ENCODE results near the gene TENM3.

Gene TENM3

GRCh38 chr4:182604161-182604622 is 361.0 kb downstream of the TENM3 start:
- Histone ChIP-seq H3K36me3 (ENCODE audit: control insufficient read depth in 1 of 2, insufficient read depth in 2 of 2, low read length in 2 of 2) (no peaks in the 10 kb centered on the region), H3K4me1 (ENCODE audit: control insufficient read depth in 1 of 2, insufficient read depth in 2 of 2, low read length in 2 of 2) (no peaks in the 10 kb centered on the region), H3K4me3 (ENCODE audit: low read depth in 1 of 2, low read length in 2 of 2) (no peak overlapping the region), H3K27me3 (ENCODE audit: low read depth, low read length) (no peaks in the 10 kb centered on the region), H3K9me3 (ENCODE audit: control insufficient read depth in 1 of 2, low read length in 2 of 2) (no peaks in the 10 kb centered on the region), H3K27ac (ENCODE audit: low read length) (no peak overlapping the region)

- no peak overlapping the region for H3K4me3 ChIP-seq (ENCODE audit: low read depth in 1 of 2, low read length in 2 of 2)
- H3K4me1 ChIP-seq (ENCODE audit: control insufficient read depth in 1 of 2, insufficient read depth in 2 of 2, low read length in 2 of 2) = no peaks in the 10 kb centered on the region
- H3K27ac ChIP-seq (ENCODE audit: low read length) = no peak overlapping the region
- H3K36me3 ChIP-seq (ENCODE audit: control insufficient read depth in 1 of 2, insufficient read depth in 2 of 2, low read length in 2 of 2) = no peaks in the 10 kb centered on the region
- H3K9me3 ChIP-seq (ENCODE audit: control insufficient read depth in 1 of 2, low read length in 2 of 2) = no peaks in the 10 kb centered on the region
- no peaks in the 10 kb centered on the region for H3K27me3 ChIP-seq (ENCODE audit: low read depth, low read length)
Observed at GRCh38 chr4:182604953-182605352, 361.8 kb downstream of the TENM3 start.

GRCh38 chr4:182608525-182608924 is 365.3 kb downstream of the TENM3 start:
- Histone ChIP-seq H3K4me1 (ENCODE audit: control insufficient read depth in 1 of 2, insufficient read depth in 2 of 2, low read length in 2 of 2) (no peaks in the 10 kb centered on the region), H3K4me3 (ENCODE audit: low read depth in 1 of 2, low read length in 2 of 2) (no peak overlapping the region), H3K36me3 (ENCODE audit: control insufficient read depth in 1 of 2, insufficient read depth in 2 of 2, low read length in 2 of 2) (no peaks in the 10 kb centered on the region), H3K27ac (ENCODE audit: low read length) (no peak overlapping the region), H3K9me3 (ENCODE audit: control insufficient read depth in 1 of 2, low read length in 2 of 2) (no peaks in the 10 kb centered on the region), H3K27me3 (ENCODE audit: low read depth, low read length) (no peaks in the 10 kb centered on the region)

DNA sequence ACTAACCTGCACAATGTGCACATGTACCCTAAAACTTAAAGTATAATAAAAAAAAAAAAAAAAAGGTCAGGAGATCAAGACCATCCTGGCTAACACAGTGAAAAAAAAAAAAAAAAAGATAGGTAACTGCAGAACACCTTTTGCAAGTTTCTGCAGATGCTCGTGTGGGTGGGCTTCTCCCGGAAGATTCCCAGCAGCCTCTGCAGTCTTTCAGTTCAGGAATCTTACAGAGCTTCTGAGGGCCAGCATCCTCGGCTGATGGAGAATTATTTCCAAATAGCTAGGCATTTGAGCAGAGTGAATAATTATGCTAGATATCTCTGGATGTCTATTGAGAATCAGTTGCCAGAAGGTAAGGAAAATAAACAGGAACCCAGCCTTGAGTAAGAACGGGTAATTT is 373.3 kb downstream of the TENM3 start:
- Histone ChIP-seq H3K4me3 (ENCODE audit: low read depth in 1 of 2, low read length in 2 of 2) (no peak overlapping the region), H3K4me1 (ENCODE audit: control insufficient read depth in 1 of 2, insufficient read depth in 2 of 2, low read length in 2 of 2) (no peaks in the 10 kb centered on the region), H3K9me3 (ENCODE audit: control insufficient read depth in 1 of 2, low read length in 2 of 2) (no peaks in the 10 kb centered on the region), H3K36me3 (ENCODE audit: control insufficient read depth in 1 of 2, insufficient read depth in 2 of 2, low read length in 2 of 2) (no peaks in the 10 kb centered on the region), H3K27ac (ENCODE audit: low read length) (no peak overlapping the region), H3K27me3 (ENCODE audit: low read depth, low read length) (no peaks in the 10 kb centered on the region)

GRCh38 chr4:182619660-182620059 is 376.5 kb downstream of the TENM3 start:
- no peak overlapping the region for H3K4me3 ChIP-seq (ENCODE audit: low read depth in 1 of 2, low read length in 2 of 2)
- H3K36me3 ChIP-seq (ENCODE audit: control insufficient read depth in 1 of 2, insufficient read depth in 2 of 2, low read length in 2 of 2) = no peaks in the 10 kb centered on the region
- H3K9me3 ChIP-seq (ENCODE audit: control insufficient read depth in 1 of 2, low read length in 2 of 2) = no peaks in the 10 kb centered on the region
- no peak overlapping the region for H3K27ac ChIP-seq (ENCODE audit: low read length)
- no peaks in the 10 kb centered on the region for H3K27me3 ChIP-seq (ENCODE audit: low read depth, low read length)
- H3K4me1 ChIP-seq (ENCODE audit: control insufficient read depth in 1 of 2, insufficient read depth in 2 of 2, low read length in 2 of 2) = no peaks in the 10 kb centered on the region

- Histone ChIP-seq H3K4me3 (ENCODE audit: low read depth in 1 of 2, low read length in 2 of 2) (no peak overlapping the region), H3K4me1 (ENCODE audit: control insufficient read depth in 1 of 2, insufficient read depth in 2 of 2, low read length in 2 of 2) (no peaks in the 10 kb centered on the region), H3K36me3 (ENCODE audit: control insufficient read depth in 1 of 2, insufficient read depth in 2 of 2, low read length in 2 of 2) (no peaks in the 10 kb centered on the region), H3K9me3 (ENCODE audit: control insufficient read depth in 1 of 2, low read length in 2 of 2) (no peaks in the 10 kb centered on the region), H3K27me3 (ENCODE audit: low read depth, low read length) (no peaks in the 10 kb centered on the region), H3K27ac (ENCODE audit: low read length) (no peak overlapping the region)
Observed at GRCh38 chr4:182620111-182620980, 377.1 kb downstream of the TENM3 start.

- H3K27me3 ChIP-seq (ENCODE audit: low read depth, low read length) = no peaks in the 10 kb centered on the region
- H3K27ac ChIP-seq (ENCODE audit: low read length) = no peak overlapping the region
- H3K4me1 ChIP-seq (ENCODE audit: control insufficient read depth in 1 of 2, insufficient read depth in 2 of 2, low read length in 2 of 2) = no peaks in the 10 kb centered on the region
- H3K36me3 ChIP-seq (ENCODE audit: control insufficient read depth in 1 of 2, insufficient read depth in 2 of 2, low read length in 2 of 2) = no peaks in the 10 kb centered on the region
- no peaks in the 10 kb centered on the region for H3K9me3 ChIP-seq (ENCODE audit: control insufficient read depth in 1 of 2, low read length in 2 of 2)
- no peak overlapping the region for H3K4me3 ChIP-seq (ENCODE audit: low read depth in 1 of 2, low read length in 2 of 2)
Observed at GRCh38 chr4:182624281-182624680, 381.1 kb downstream of the TENM3 start.

DNA sequence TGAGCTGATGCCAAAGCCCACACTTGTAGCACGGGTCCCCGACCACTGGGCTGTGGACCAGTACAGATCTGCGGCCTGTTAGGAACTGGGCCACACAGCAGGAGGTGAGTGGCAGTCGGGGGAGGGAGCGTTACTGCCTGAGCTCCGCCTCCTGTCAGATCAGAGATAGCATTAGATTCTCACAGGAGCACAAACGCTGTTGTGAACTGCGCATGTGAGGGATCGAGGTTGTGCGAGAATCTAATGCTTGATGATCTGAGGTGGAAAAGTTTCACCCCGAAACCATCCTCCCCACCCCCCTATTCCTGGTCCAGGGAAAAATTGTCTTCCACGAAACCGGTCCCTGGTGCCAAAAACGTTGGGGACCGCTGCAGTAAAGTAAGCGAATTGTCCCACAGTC is 382.0 kb downstream of the TENM3 start:
- Histone ChIP-seq H3K36me3 (ENCODE audit: control insufficient read depth in 1 of 2, insufficient read depth in 2 of 2, low read length in 2 of 2) (no peaks in the 10 kb centered on the region), H3K27ac (ENCODE audit: low read length) (no peak overlapping the region), H3K4me3 (ENCODE audit: low read depth in 1 of 2, low read length in 2 of 2) (no peak overlapping the region), H3K9me3 (ENCODE audit: control insufficient read depth in 1 of 2, low read length in 2 of 2) (no peaks in the 10 kb centered on the region), H3K4me1 (ENCODE audit: control insufficient read depth in 1 of 2, insufficient read depth in 2 of 2, low read length in 2 of 2) (no peaks in the 10 kb centered on the region), H3K27me3 (ENCODE audit: low read depth, low read length) (no peaks in the 10 kb centered on the region)

DNA sequence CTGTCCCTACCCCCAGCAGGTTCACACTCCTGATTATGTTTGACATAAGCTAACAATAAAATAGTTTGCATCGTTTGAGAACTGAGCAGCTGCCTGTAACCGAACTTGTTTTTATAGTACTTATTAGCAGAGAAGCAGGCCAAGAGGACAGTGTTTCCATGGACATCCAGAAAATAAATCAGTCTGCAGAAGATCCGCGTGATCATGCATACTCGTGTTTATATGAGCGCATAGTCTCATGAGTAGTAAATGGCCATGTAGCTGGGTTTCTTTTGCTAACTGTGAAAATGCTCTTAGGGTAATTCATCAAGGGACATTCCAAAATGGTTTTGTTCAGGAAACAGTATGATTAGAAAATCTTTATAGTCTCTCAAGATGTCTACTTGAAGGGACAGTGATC is 384.8 kb downstream of the TENM3 start:
- no peaks in the 10 kb centered on the region for H3K9me3 ChIP-seq (ENCODE audit: control insufficient read depth in 1 of 2, low read length in 2 of 2)
- peaks cover 0 to 1% of the 10 kb centered on the region in 2 donors for H3K36me3 ChIP-seq (ENCODE audit: control insufficient read depth in 1 of 2, insufficient read depth in 2 of 2, low read length in 2 of 2)
- H3K4me3 ChIP-seq (ENCODE audit: low read depth in 1 of 2, low read length in 2 of 2) = no peak overlapping the region
- no peaks in the 10 kb centered on the region for H3K27me3 ChIP-seq (ENCODE audit: low read depth, low read length)
- no peak overlapping the region for H3K27ac ChIP-seq (ENCODE audit: low read length)
- H3K4me1 ChIP-seq (ENCODE audit: control insufficient read depth in 1 of 2, insufficient read depth in 2 of 2, low read length in 2 of 2) = no peaks in the 10 kb centered on the region

DNA sequence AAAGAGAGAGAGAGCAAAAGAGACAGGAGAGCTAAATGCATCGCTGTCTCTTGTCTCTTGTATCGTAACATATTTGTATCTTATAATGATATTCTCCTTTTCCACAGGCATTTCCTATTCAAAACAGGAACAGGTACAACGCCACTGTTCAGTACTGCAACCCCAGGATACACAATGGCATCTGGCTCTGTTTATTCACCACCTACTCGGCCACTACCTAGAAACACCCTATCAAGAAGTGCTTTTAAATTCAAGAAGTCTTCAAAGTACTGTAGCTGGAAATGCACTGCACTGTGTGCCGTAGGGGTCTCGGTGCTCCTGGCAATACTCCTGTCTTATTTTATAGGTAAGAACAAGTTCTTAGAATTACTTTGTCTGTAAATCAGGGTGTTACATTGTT is 385.3 kb downstream of the TENM3 start:
- Histone ChIP-seq H3K9me3 (ENCODE audit: control insufficient read depth in 1 of 2, low read length in 2 of 2) (no peaks in the 10 kb centered on the region), H3K27me3 (ENCODE audit: low read depth, low read length) (no peaks in the 10 kb centered on the region), H3K4me1 (ENCODE audit: control insufficient read depth in 1 of 2, insufficient read depth in 2 of 2, low read length in 2 of 2) (no peaks in the 10 kb centered on the region), H3K36me3 (ENCODE audit: control insufficient read depth in 1 of 2, insufficient read depth in 2 of 2, low read length in 2 of 2) (peaks cover 0 to 3% of the 10 kb centered on the region in 2 donors), H3K4me3 (ENCODE audit: low read depth in 1 of 2, low read length in 2 of 2) (no peak overlapping the region), H3K27ac (ENCODE audit: low read length) (no peak overlapping the region)

DNA sequence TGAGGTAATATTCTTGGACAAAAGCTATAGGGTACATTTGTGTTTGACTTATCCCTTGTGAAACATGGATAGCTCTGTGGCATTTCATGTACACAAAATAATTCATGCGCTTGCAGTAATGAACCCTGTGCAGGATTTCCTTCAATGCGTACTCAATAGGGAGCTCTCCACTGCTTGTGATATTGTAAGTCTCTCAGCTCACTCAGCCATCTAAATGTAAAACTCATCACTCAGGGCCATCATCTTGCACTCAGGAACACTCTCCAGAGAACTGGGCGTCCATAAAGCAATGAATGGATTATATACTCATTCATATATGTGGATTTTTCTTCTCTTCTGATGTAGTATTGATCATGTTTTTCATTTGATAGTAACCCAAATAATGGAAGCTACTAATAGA is 385.9 kb downstream of the TENM3 start:
- no peak overlapping the region for H3K27ac ChIP-seq (ENCODE audit: low read length)
- peaks cover 0 to 3% of the 10 kb centered on the region in 2 donors for H3K36me3 ChIP-seq (ENCODE audit: control insufficient read depth in 1 of 2, insufficient read depth in 2 of 2, low read length in 2 of 2)
- no peaks in the 10 kb centered on the region for H3K27me3 ChIP-seq (ENCODE audit: low read depth, low read length)

DNA sequence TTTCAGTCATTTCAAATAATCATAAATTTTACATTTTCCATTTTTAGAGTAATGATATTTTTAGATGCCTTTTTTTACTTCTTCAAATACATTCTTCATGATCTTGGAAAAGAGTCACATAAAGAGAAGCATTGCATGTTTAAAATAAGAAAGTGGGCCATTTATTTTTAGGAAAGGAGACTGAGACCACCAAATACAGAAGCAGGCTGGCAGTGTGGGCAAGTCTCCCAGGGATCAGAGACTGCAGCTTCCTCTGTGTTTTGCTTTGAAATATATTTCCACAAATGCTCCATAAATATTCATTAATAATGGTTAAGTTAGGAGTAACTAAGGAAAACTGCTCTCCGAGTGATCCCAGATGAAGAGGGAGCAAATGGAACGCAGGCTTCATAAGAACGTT is 397.3 kb downstream of the TENM3 start:
- no peaks in the 10 kb centered on the region for H3K36me3 ChIP-seq (ENCODE audit: control insufficient read depth in 1 of 2, insufficient read depth in 2 of 2, low read length in 2 of 2)
- no peak overlapping the region for H3K4me3 ChIP-seq (ENCODE audit: low read depth in 1 of 2, low read length in 2 of 2)
- H3K27me3 ChIP-seq (ENCODE audit: low read depth, low read length) = no peaks in the 10 kb centered on the region
- H3K9me3 ChIP-seq (ENCODE audit: control insufficient read depth in 1 of 2, low read length in 2 of 2) = peaks cover 0 to 7% of the 10 kb centered on the region in 2 donors
- H3K27ac ChIP-seq (ENCODE audit: low read length) = no peak overlapping the region
- H3K4me1 ChIP-seq (ENCODE audit: control insufficient read depth in 1 of 2, insufficient read depth in 2 of 2, low read length in 2 of 2) = no peaks in the 10 kb centered on the region

More for the DNA sequence above, 385.9 kb downstream of the TENM3 start:
- no peak overlapping the region for H3K4me3 ChIP-seq (ENCODE audit: low read depth in 1 of 2, low read length in 2 of 2)
- H3K4me1 ChIP-seq (ENCODE audit: control insufficient read depth in 1 of 2, insufficient read depth in 2 of 2, low read length in 2 of 2) = no peaks in the 10 kb centered on the region
- no peaks in the 10 kb centered on the region for H3K9me3 ChIP-seq (ENCODE audit: control insufficient read depth in 1 of 2, low read length in 2 of 2)

Measured in muscle layer of duodenum (tissue), 2 donors.